Myocyte (in vitro differentiated cells): ENCODE results near the gene CLCN1. TPM values are rescaled to one million over a fixed set of nuclear protein-coding genes. Genes with fewer than 3 reads are reported as not detected.

Experiments used
- DNase-seq: peaks from one replicate; pipeline ENCODE4 v3.0.0-alpha.2; 2012; ENCODE audit warnings: low read depth
- total RNA-seq: library from RNA; depleted of rRNA; stranded (reverse); fragments of >200 nt; gene quantifications from 2 replicates; pipeline ENCODE4 v1.2.3, GENCODE V29; 2014

The CLCN1 gene
- total RNA-seq, 1 donor from 2014 or later: not detected

DNA sequence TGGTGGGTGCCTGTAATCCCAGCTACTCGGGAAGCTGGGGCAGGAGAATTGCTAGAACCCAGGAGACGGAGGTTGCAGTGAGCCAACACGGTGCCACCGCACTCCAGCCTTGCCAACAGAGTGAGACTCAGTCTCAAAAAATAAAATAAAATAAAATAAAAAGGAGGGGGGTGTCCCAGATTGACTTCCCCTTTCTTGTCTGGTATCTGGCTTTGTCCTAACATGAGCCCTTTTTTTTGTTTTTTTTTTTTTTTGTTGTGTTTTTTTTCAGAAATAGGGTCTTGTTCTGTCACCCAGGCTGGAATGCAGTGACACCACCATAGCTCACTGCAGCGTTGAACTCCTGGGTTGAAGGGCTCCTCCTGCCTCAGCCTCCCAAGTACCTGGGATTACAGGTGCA, 23.0 kb upstream of the CLCN1 start:
- no peak for DNase-seq

DNA sequence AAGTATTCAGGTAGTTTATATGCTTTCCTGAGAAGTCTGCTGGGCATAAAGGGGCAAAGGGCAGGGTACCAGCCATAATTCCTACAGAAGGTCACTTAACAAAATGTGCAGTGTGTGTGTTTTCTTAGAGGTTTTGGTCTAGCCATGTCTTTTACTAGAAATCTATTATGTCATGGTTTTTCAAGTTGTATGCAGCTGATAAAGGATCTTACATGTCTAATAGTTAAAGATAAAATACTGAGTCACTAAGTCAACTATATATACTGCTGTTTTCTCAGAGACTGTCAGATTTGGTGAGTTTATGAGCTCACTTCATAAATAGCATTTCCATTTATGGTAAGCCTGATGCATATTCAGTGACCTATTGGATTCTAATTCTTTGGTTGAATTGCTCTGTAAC, 20.0 kb upstream of the CLCN1 start:
- no peak for DNase-seq

DNA sequence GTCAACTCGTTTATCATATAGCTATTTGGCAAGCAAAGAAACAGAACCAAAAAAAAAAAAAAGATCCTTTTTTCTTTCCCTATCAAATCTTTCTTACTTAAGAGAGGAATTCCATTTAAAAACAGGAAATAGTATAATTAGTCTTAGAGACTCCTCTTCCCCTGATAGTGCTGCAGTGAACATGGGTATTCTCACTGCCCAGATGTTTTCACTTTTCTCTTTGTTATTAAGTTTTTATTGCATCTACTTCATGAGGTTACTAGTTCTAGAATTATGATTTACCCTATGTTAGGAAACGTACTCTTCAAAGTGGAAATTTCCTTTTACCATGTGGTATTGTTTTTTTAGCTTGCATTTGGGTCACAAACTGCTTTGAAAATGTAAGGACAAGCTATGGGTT, 19.2 kb upstream of the CLCN1 start:
- no peak for DNase-seq

DNA sequence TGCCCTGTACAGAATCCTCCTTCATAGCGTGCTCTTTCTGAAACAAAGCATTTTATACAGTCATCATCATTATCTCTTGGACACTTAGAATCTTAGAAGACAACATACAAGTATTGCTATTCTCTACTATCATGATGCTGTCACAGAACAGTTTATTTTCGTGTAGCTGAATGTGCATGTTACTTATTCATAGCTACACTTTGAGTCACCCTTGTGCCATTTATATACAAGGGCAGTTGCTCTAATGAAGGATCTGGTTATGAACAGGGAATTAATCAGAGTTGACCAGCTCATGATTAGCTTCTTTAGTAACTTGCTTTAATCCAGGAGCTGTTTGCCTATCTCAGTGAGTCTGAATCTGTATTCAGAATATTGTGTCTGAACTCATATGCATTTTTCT, 16.6 kb upstream of the CLCN1 start:
- peak; percentile 59 for DNase-seq

DNA sequence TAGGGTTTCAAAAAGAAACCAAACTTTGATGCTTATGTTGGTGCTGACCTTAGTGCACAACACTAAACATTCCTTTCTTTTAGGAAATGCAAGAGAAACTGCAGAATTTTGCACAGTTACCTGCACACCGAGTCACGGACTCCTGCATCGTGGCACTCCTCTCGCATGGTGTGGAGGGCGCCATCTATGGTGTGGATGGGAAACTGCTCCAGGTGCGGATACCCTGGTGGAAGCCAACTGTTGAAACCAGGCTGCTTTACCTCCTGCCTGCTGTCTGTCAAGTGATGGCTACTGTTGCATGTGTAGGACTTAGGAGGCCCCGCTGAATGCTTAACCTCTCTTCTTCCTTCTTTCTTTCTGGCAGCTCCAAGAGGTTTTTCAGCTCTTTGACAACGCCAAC, 16.1 kb upstream of the CLCN1 start:
- DNase-seq: peak; percentile 31

DNA sequence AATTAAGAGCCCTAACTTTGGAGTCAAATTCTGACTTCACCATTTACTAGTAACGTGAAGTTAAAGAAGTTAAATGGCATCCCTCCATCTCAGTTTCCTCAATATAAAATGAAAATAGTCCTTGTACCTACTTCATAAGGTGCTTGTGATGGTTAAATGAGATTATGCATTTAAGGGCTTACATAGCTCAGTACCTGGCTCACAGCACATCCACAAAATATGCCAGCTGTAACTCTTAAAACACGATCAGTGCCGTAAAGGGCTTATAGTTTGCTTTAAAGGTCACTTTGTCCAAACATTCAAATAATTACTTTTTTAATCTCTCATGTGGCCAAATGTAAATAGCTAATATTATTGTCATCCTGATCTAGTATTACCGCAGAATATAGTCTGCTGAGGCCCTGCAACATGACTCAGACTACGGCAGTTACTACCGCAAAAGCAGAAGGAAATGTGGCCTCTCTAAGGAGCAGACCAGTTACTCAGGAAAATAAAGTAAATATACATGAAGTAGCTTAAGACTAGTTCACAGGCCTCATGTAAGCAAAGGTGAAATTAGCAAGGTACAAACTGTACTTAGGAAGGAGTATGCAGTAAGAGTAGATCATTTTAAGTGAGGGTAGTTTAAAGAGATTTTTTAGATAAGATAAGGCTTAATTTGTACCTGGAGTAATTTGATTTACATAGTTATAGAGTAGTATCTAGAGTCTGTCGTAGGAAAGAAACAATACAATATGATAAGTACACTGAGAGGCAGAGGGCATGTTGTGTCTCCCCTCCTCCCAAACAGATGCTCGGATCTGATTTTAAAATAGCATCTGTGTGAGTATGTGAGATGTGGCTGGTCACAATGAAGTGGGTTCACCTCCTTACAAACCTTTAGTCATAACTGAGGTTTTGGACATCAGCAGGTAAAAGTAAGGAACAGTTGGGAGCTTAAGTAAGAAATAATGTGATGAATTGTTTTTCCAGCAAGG, 14.7 kb upstream of the CLCN1 start:
- no peak for DNase-seq

DNA sequence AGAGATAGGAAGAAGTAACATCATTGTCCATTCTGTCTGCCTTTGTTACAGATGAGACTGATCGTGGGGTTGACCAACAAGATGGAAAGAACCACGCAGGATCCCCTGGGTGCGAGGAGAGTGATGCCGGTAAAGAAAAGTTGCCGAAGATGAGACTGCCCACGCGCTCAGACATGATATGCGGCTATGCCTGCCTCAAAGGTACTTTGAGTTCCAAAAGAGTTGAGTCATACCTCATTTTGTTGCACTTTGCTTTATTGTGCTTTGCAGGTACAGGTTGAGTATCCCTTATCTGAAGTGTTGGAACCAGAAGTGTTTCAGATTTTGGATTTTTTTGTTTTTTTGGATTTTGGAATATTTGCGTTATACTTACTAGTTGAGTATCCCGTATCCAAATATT, 12.2 kb upstream of the CLCN1 start:
- no peak for DNase-seq

DNA sequence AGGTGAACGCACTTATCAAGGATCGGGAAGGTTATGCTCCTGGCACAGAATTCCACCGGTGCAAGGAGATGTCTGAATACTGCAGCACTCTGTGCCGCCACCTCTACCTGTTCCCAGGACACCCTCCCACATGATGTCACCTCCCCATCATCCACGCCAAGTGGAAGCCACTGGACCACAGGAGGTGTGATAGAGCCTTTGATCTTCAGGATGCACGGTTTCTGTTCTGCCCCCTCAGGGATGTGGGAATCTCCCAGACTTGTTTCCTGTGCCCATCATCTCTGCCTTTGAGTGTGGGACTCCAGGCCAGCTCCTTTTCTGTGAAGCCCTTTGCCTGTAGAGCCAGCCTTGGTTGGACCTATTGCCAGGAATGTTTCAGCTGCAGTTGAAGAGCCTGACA, 11.0 kb upstream of the CLCN1 start:
- DNase-seq: no peak

DNA sequence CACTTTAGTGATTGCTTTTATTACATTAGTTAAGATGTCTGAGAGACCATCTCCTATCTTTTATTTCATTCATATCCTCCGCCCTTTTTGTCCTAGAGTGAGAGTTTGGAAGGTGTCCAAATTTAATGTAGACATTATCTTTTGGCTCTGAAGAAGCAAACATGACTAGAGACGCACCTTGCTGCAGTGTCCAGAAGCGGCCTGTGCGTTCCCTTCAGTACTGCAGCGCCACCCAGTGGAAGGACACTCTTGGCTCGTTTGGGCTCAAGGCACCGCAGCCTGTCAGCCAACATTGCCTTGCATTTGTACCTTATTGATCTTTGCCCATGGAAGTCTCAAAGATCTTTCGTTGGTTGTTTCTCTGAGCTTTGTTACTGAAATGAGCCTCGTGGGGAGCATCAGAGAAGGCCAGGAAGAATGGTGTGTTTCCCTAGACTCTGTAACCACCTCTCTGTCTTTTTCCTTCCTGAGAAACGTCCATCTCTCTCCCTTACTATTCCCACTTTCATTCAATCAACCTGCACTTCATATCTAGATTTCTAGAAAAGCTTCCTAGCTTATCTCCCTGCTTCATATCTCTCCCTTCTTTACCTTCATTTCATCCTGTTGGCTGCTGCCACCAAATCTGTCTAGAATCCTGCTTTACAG, 10.4 kb upstream of the CLCN1 start:
- peak; percentile 56 for DNase-seq

DNA sequence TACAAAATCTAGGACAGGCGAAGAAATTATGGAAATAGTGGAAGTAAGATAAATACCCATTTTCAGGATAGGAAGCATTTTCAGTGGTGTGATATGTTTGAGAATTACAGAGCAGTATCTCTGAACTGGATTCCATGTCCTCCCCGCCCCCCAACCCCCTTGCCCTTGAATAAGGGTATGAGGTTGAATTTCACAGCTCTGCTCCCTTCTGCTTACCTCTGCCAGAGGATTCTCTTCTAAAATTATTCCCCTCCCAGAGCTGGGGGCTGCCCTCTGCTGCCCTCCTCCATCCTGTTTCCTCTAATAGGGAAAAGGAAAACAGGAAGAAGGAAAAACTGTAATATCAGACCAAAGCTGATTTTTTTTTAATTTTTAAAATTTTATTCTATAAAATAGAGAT, 7.3 kb upstream of the CLCN1 start:
- DNase-seq: no peak

DNA sequence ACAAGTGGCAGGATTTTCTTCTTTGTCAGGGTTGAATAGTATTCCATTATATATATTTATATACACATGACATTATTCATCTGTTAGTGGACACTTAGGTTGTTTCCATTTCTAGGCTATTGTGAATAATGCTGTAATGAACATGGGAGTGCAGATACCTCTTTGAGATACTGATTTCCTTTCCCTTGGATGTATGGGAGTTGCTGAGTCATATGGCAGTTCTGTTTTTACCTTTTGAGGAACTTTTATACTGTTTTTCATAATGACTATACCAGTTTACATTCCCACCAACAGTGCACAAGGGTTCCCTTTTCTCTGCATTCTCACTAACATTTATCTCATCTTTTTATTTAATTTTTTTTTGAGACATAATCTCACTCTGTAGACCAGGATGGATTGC, 1.8 kb upstream of the CLCN1 start:
- no peak for DNase-seq

DNA sequence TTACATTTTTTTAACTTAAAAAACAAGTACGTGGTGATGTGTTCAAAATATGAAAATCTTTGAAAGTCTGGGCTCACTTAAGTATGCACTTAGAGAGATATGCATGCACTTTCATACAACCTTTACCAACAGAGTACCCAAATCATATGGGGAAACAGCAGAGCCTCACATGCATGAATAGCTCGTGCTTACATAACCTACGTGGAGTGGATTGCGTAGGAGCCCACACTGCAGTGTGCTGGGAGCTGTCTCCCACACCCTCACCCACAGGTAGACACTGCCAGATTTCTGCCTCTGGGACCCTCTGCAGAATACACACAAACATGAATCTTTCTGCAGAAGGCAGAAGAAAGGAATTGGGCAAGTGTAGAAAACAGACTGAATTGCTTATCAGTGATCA, 581 bp downstream of the CLCN1 start:
- DNase-seq: no peak

DNA sequence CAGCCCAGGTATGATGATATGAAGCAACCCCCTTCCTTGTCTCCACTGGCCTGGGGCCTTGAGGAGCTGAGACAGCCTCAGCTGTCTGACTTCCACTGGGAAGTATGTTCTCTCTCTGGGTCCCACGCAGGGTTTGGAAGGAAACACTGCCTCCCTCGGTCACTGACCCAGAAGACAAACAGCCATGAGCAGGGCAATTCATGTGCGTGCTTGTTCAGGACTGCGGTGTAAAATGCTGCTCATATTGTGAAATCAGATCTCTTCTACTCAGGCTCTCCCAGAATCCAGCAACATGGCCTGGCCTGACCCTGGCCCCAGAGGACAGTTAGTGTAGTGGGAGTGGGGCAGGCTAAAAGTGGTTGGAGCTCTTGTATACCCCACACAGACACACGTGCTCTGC, 2.8 kb downstream of the CLCN1 start:
- peak; percentile 94 for DNase-seq

DNA sequence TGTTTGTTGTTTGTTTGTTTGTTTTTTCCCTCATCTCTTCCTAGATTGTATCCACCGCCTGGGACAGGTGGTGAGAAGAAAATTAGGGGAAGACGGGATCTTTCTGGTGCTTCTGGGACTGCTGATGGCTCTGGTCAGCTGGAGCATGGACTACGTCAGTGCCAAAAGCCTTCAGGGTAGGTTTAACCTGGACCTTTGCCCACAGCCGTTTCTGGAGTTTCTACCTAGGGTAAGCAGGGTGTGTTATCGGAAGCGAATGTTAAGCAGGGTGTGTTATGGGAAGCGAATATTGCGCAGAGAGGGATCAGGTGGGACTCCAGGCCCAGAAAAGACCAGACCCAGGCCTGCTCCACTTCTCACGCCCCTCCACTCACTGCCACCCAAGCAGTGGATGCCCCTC, 4.7 kb downstream of the CLCN1 start:
- no peak for DNase-seq

DNA sequence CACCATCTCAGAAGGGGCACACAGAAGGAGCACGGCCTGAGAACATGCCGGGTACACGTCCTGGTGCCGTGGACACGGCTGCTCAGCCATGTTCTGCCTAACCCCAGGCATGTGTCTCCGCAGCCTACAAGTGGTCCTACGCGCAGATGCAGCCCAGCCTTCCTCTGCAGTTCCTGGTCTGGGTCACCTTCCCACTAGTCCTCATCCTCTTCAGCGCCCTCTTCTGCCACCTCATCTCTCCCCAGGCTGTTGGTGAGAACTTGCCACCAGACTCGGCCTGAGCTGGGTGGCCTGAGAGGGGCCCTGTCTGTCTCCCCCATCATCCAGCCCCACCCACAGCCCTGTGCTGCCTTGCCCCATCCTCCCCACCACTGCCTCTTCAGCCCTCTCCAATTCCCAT, 5.3 kb downstream of the CLCN1 start:
- no peak for DNase-seq

DNA sequence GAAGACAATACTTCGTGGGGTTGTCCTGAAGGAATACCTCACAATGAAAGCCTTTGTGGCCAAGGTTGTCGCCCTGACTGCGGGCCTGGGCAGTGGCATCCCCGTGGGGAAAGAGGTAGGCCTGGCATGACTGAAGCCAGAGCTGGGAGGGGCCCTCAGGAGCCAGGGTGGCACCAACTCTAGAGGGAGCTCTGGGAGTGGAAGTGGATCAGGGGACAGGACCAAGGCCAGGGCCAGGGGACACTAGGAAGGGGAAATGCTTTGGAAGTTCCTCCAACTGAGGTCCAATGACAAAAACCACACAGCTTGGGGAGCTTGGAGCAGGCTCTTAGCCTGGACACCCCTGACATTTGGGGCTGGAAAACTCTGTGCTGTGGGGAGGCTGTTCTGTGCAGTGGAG, 5.8 kb downstream of the CLCN1 start:
- DNase-seq: peak; percentile 10

DNA sequence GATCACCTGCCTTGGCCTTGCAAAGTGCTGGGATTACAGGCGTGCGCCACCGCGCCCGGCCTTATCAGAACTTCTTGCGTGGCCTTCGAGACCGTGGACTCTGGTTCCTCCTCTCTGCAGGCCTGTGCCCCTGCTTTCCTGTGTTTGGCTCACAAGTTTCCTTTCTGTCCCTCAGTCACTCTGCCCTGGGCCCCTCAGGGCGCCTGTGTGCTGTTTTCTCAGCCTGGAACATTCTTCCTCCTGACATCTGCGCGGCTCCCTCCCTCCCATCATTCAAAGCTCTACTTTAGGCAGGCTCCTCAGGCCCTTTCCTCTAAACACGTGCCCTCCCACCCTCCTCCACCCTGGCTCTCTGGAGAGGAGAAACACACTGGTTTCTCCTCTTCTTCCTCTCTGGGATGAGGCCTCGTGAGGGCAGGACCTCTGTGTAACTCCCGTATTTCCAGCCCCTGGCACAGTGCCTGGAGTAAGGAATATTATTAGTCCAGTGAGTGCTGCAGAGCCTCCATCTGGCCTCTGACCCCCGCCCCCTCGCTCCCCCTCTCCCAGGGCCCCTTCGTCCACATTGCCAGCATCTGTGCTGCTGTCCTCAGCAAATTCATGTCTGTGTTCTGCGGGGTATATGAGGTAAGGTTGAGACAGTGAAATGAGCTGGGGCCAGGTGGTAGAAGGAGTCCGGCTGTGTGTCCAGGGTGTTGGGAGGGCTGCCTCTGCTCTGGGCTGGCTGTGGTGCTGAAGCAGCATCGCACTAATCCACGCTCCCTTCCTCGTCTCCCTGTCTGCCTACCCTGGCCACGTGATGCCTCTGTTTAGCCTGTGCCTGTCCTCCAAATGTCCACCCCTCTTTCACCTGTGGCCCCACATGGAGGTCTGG, 7.1 kb downstream of the CLCN1 start:
- DNase-seq: no peak

DNA sequence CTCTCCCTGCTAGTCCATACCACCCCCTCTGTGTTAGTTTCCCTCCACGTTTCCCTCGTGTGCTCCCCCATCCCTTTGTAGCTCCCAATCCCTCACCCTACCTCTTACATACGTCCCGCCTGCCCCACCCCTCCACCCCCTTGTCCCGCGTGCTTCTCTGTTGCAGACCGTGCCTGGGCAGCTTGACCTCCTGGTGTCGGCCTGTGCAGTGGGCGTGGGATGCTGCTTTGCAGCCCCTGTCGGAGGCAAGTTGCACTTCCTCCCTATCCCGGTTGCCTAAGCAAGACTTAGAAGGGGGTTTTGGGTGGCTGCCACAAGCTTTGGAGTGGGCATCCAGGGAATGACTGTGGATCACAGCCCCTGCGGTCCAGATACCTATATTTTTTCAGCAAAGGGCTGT, 7.7 kb downstream of the CLCN1 start:
- no peak for DNase-seq

DNA sequence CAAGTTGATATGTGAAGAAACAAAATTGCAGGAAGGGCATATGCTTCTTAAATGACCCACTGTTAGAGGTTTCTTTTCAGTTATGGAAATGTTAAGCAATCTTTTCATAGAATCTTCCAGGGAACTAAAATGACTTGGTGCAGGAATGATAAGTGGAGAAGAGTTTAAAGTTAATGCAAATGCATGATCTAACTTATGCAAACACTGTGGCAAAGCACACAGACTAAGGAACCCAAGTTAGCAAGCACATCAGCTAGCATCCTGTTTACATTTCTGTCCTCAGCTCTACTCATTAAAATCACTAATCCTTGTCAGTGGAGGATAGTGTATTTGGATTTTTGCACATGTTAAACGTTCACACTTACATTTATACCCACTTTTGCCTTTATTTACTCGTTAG, 9.3 kb downstream of the CLCN1 start:
- no peak for DNase-seq

DNA sequence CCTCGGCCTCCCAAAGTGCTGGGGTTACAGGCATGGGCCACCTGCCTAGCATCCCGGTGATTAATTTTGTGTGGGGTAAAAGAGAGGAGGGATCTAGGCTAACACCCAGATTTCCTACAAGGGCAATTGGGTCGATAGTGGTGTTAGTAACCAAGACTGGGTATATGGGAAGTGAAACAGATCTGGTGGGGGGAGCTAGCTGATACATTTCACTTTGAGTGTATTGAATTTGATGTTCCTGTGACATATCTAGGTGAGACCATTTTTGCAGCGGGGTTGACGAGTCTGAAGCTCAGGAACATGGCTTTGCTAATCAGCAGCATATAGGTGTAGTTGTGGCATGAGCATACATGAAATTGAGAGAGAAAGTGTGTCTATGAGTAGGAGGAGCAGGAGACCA, 12.0 kb downstream of the CLCN1 start:
- DNase-seq: no peak

DNA sequence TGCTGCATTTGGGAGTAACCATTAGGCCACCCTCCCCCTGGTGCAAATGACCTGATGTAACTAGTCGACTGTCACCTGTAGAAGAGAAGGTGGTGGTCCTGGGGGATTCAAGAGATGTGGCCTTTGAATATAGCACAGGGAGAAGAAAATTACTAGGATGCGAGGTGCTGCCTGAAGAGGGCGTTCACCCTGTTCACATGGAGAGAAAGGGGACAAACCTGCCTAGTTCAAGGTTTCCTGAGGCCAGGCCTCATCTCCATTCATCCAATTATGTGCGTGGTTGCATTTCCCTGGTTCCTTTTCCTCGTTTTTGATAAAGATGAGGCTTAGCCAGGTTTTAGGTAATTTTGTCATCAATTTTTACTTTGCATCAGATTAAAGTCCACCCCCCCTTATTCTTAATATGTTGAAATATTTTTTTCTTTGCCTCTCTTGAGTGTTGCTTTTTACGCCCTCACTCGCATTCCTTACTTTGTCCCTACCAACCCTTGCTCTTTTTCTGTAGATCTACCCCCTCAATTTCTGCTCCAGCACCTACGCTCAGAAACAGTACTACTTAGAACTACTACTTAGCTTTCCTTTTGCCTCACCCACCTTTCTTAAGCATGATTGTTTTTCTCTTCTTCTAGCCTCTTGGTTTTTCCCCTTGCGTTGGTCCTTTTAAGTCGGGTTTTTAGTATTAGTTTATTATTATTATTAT, 13.7 kb downstream of the CLCN1 start:
- no peak for DNase-seq
